C4-2B (cell line): Measurements from ENCODE around the gene IDUA.

ENCODE experiments used
- ZFX ChIP-seq: fragments of 450-650 bp; IDR thresholded peaks from 2 replicates; pipeline ENCODE4 v1.6.1; 2017
- TF ChIP-seq, protein P1 (sequence below): fragments of 450-650 bp; conservative IDR thresholded peaks from 2 replicates; pipeline ENCODE4 v1.5.1; 2017; ENCODE audit warnings: mild to moderate bottlenecking

DNA sequence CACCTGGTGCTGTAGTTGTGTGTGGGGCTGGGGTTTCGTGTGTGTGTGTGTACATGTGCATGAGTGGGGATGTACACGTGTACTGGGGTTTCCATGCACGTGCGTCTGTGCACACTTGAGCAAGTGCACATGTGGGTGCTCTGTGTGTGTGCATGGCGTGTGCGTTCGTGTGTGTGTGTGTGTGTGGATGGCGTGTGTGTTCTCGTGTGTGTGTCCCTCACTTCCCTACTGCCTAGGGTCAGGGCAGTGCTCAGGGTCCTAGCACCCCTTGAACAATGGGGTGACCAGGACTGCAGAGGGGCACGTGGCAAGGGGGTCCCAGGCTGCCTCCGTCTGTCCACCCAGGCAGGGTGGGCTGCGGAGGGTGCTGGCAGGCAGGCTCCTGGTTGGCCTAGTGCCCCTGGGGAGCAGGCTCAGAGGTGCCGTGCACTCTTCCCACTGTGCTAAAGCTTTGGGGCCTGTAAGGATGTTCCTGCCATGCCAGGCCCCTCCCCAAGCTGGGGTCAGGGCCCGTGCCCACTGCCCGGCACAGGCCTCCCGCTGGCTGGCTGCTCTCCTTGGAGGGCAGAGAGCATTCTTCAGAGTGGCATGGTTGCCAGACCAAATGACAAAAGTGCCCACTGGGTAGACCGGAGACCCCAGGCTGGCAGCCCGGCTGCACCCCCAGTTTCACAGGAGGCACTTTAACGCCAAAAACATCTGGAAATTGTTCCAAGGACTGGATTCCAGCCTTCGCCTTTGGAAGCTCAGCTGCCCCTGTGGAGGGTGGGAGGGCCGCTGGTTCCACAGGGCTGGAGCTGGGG lies 53.7 kb downstream of the IDUA start:
- TF ChIP-seq, protein P1, sequence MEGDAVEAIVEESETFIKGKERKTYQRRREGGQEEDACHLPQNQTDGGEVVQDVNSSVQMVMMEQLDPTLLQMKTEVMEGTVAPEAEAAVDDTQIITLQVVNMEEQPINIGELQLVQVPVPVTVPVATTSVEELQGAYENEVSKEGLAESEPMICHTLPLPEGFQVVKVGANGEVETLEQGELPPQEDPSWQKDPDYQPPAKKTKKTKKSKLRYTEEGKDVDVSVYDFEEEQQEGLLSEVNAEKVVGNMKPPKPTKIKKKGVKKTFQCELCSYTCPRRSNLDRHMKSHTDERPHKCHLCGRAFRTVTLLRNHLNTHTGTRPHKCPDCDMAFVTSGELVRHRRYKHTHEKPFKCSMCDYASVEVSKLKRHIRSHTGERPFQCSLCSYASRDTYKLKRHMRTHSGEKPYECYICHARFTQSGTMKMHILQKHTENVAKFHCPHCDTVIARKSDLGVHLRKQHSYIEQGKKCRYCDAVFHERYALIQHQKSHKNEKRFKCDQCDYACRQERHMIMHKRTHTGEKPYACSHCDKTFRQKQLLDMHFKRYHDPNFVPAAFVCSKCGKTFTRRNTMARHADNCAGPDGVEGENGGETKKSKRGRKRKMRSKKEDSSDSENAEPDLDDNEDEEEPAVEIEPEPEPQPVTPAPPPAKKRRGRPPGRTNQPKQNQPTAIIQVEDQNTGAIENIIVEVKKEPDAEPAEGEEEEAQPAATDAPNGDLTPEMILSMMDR = no peak
- TF ChIP-seq ZFX = no peak
